Gastrocnemius medialis (tissue), 4 donors: Measurements from ENCODE around the gene PGAM1. TPM values are rescaled to one million over a fixed set of nuclear protein-coding genes. Genes with fewer than 3 reads are reported as not detected.
"Not testable (repeated sequence)": the region's sequence is repeated elsewhere in the genome, so short reads cannot be mapped to it uniquely, and the experiment has no call there.

Experiments
- ATAC-seq, 2 donors: fragments of 150-250 bp; one replicate each; pipeline ENCODE4 v1.9.1; 2016
- DNase-seq, 2 donors: peaks; one replicate each; pipeline ENCODE4 v3.0.0-alpha.2; 2019
- H3K27ac ChIP-seq, 4 donors: fragments of 200-600 bp; sonication (generic); 1 replicate in 1 of 4; 2 replicates in 3 of 4; pipeline ENCODE4 v1.5.1; 2016 to 2018; ENCODE audit warnings: mild to moderate bottlenecking in 2 of 4, moderate library complexity in 1 of 4
- H3K27me3 ChIP-seq, 3 donors: fragments of 200-600 bp; sonication (generic) in 2 of 3; 1 replicate in 1 of 3; 2 replicates in 2 of 3; pipeline versions ENCODE4 v1.5.1 to v1.6.0; 2016 to 2019; ENCODE audit warnings: mild to moderate bottlenecking in 1 of 3, moderate library complexity in 1 of 3
- H3K36me3 ChIP-seq, 2 donors: fragments of 200-600 bp; sonication (generic) in 1 of 2; one replicate each; pipeline ENCODE4 v1.5.1; 2017 to 2018
- H3K4me1 ChIP-seq, 2 donors: fragments of 200-600 bp; sonication (generic) in 1 of 2; one replicate each; pipeline ENCODE4 v1.5.1; 2016 to 2017; ENCODE audit warnings: mild to moderate bottlenecking in 2 of 2
- H3K4me3 ChIP-seq, 4 donors: fragments of 200-600 bp; sonication (generic) in 3 of 4; 1 replicate in 1 of 4; 2 replicates in 3 of 4; pipeline ENCODE4 v1.5.1; 2016 to 2019; ENCODE audit warnings: mild to moderate bottlenecking in 2 of 4
- H3K9me3 ChIP-seq, 3 donors: fragments of 200-600 bp; sonication (generic) in 2 of 3; 1 replicate in 1 of 3; 2 replicates in 2 of 3; pipeline ENCODE4 v1.5.1; 2016 to 2019
- CTCF ChIP-seq, 5 experiments: fragments of 450-650 bp in 3 of 5; fragments of 200-600 bp in 2 of 5; sonication (generic) in 2 of 5; IDR thresholded peaks in 4 of 5; conservative IDR thresholded peaks in 1 of 5; 1 replicate in 4 of 5; 2 replicates in 1 of 5; pipeline ENCODE4 v1.5.1; 2016 to 2019; ENCODE audit warnings: antibody characterized with exemption in 5 of 5, mild to moderate bottlenecking in 3 of 5, moderate library complexity in 3 of 5
- POLR2A ChIP-seq, 2 donors: fragments of 450-650 bp; IDR thresholded peaks; one replicate each; pipeline ENCODE4 v1.6.1; 2017; ENCODE audit warnings: antibody characterized with exemption in 2 of 2, mild to moderate bottlenecking in 2 of 2, moderate library complexity in 2 of 2
- in situ Hi-C, 4 donors: fragments of 200-750 bp; cut with MboI; loops; one replicate each; pipeline versions ENCODE4 v1.15.0 to v1.8.0; 2017; ENCODE audit warnings: low sequenced_read_pairs in 4 of 4
- intact Hi-C: fragments of 100-400 bp; cut with DNase I; formaldehyde crosslinking; loops from one replicate; pipeline ENCODE4 v1.15.1; 2023; ENCODE audit warnings: low total_unique reads
- total RNA-seq, 4 donors: library from RNA; depleted of rRNA; stranded (reverse); fragments of >200 nt; gene quantifications; one replicate each; pipeline versions ENCODE4 v1.1.0 to v1.2.3, GENCODE V29; 2016

The PGAM1 gene
- total RNA-seq, 4 donors from 2014 or later = 41.0 to 72.1 (median 62.2) TPM

GRCh38 chr10:97475936-97476594, 50.1 kb downstream of the PGAM1 start:
- no peak overlapping the region for H3K27ac ChIP-seq
- intact Hi-C loops = no loop called here
- no peaks in the 10 kb centered on the region for H3K4me1 ChIP-seq
- H3K27me3 ChIP-seq = no peaks in the 10 kb centered on the region
- TF ChIP-seq POLR2A (IDR thresholded peaks at IDR 0.05) (no peak), CTCF (IDR thresholded peaks at IDR 0.05 in 4 of 5, conservative IDR thresholded peaks at IDR 0.05 in 1 of 5) (no peak)
- H3K36me3 ChIP-seq = peaks cover 0 to 97% of the 10 kb centered on the region in 2 donors
- H3K9me3 ChIP-seq = no peaks in the 10 kb centered on the region
- ATAC-seq (peak in 1 of 2 donors; percentile 53), DNase-seq (no peak)
- H3K4me3 ChIP-seq = no peak overlapping the region
- in situ Hi-C loops = no loop called here

GRCh38 chr10:97479410-97479809, 53.4 kb downstream of the PGAM1 start:
- H3K9me3 ChIP-seq, H3K4me1 ChIP-seq, H3K27ac ChIP-seq, H3K27me3 ChIP-seq, intact Hi-C loops, ATAC-seq, DNase-seq, in situ Hi-C loops, H3K4me3 ChIP-seq: not testable (repeated sequence)
- H3K36me3 ChIP-seq = peaks cover 0 to 67% of the 10 kb centered on the region in 2 donors

GRCh38 chr10:97479939-97480338, 53.9 kb downstream of the PGAM1 start:
- peaks cover 0 to 62% of the 10 kb centered on the region in 2 donors for H3K36me3 ChIP-seq

GRCh38 chr10:97481071-97481470, 55.1 kb downstream of the PGAM1 start:
- intact Hi-C loops (no loop called here), in situ Hi-C loops (no loop called here)
- peaks cover under 1 to 6% of the 10 kb centered on the region in 2 donors for H3K4me1 ChIP-seq
- no peaks in the 10 kb centered on the region for H3K27me3 ChIP-seq
- H3K9me3 ChIP-seq = no peaks in the 10 kb centered on the region
- ATAC-seq (no peak), DNase-seq (no peak)
- H3K27ac ChIP-seq = no peak overlapping the region
- no peak overlapping the region for H3K4me3 ChIP-seq
- TF ChIP-seq CTCF (IDR thresholded peaks at IDR 0.05 in 4 of 5, conservative IDR thresholded peaks at IDR 0.05 in 1 of 5) = no peak
- TF ChIP-seq POLR2A (IDR thresholded peaks at IDR 0.05) = no peak
- peaks cover 0 to 50% of the 10 kb centered on the region in 2 donors for H3K36me3 ChIP-seq

More at GRCh38 chr10:97479939-97480338, 53.9 kb downstream of the PGAM1 start:
- Histone ChIP-seq H3K4me3 (no peak overlapping the region), H3K27ac (no peak overlapping the region), H3K4me1 (no peaks in the 10 kb centered on the region), H3K27me3 (no peaks in the 10 kb centered on the region), H3K9me3 (no peaks in the 10 kb centered on the region)
- intact Hi-C loops = no loop called here
- in situ Hi-C loops = no loop called here
- DNase-seq (no peak), ATAC-seq (no peak)
- no peak for TF ChIP-seq CTCF (IDR thresholded peaks at IDR 0.05 in 4 of 5, conservative IDR thresholded peaks at IDR 0.05 in 1 of 5)
- TF ChIP-seq POLR2A (IDR thresholded peaks at IDR 0.05) = no peak

GRCh38 chr10:97482381-97482780, 56.4 kb downstream of the PGAM1 start:
- H3K4me1 ChIP-seq = peaks cover 4 to 8% of the 10 kb centered on the region in 2 donors
- TF ChIP-seq CTCF (IDR thresholded peaks at IDR 0.05 in 4 of 5, conservative IDR thresholded peaks at IDR 0.05 in 1 of 5) (no peak), POLR2A (IDR thresholded peaks at IDR 0.05) (no peak)
- H3K4me3 ChIP-seq = no peak overlapping the region
- ATAC-seq = no peak
- intact Hi-C loops (no loop called here), in situ Hi-C loops (no loop called here)
- no peaks in the 10 kb centered on the region for H3K27me3 ChIP-seq
- DNase-seq = no peak
- no peaks in the 10 kb centered on the region for H3K9me3 ChIP-seq
- H3K36me3 ChIP-seq = peaks cover 0 to 37% of the 10 kb centered on the region in 2 donors
- no peak overlapping the region for H3K27ac ChIP-seq

Other genes starting within 250 kb of the PGAM1 start
- gene SLIT1, start 240.2 kb upstream of the PGAM1 start, total RNA-seq = under 1 TPM in 2 of 4 donors, not detected in 2; 0.10 to 0.13 TPM
- gene ARHGAP19, start 133.6 kb upstream of the PGAM1 start, total RNA-seq = 10 to 100 TPM in 1 of 4 donors, 1 to 10 TPM in 3; 1.7 to 12.3 (median 2.4) TPM
- 1 to 10 TPM; 1.7 to 7.6 (median 3.2) TPM for gene FRAT1, start 106.9 kb upstream of the PGAM1 start, total RNA-seq
- gene FRAT2, start 91.5 kb upstream of the PGAM1 start, total RNA-seq = 10 to 100 TPM in 3 of 4 donors, 1 to 10 TPM in 1; 9.3 to 28.7 (median 20.5) TPM
- gene RRP12, start 24.9 kb upstream of the PGAM1 start, total RNA-seq = 10 to 100 TPM; 41.9 to 61.4 (median 49.9) TPM
- 10 to 100 TPM; 18.6 to 34.5 (median 26.8) TPM for gene EXOSC1, start 19.8 kb downstream of the PGAM1 start, total RNA-seq
- 10 to 100 TPM; 25.0 to 34.5 (median 31.6) TPM for gene ZDHHC16, start 20.0 kb downstream of the PGAM1 start, total RNA-seq
- gene MMS19, start 72.2 kb downstream of the PGAM1 start, total RNA-seq = 10 to 100 TPM; 56.1 to 70.0 (median 65.0) TPM
- gene UBTD1, start 72.7 kb downstream of the PGAM1 start, total RNA-seq = 10 to 100 TPM; 13.7 to 40.0 (median 23.3) TPM
- 1,000 to 10,000 TPM in 1 of 4 donors, 100 to 1,000 TPM in 3; 105 to 1,024 (median 853) TPM for gene ANKRD2, start 146.6 kb downstream of the PGAM1 start, total RNA-seq
- 10 to 100 TPM in 1 of 4 donors, 1 to 10 TPM in 1, under 1 TPM in 2; 0.27 to 11.2 (median 4.1) TPM for gene HOGA1, start 158.2 kb downstream of the PGAM1 start, total RNA-seq
- gene C10orf62, start 163.5 kb downstream of the PGAM1 start, total RNA-seq = under 1 TPM in 2 of 4 donors, not detected in 2; 0.41 to 0.55 TPM
- gene MORN4, start 207.3 kb downstream of the PGAM1 start, total RNA-seq = 1 to 10 TPM in 3 of 4 donors, under 1 TPM in 1; 0.51 to 8.7 (median 2.1) TPM
- gene PI4K2A, start 214.5 kb downstream of the PGAM1 start, total RNA-seq = 10 to 100 TPM; 16.1 to 18.5 (median 17.9) TPM